CD14-positive monocyte (primary cell): ENCODE data around the gene TRPV3. TPM values are rescaled to one million over a fixed set of nuclear protein-coding genes. Genes with fewer than 3 reads are reported as not detected.

ENCODE experiments used
- DNase-seq, 3 donors: peaks; one replicate each; pipeline ENCODE4 v3.0.0-alpha.2; 2011 to 2022
- H2AFZ ChIP-seq: 2 replicates; pipeline ENCODE4 v1.6.0; 2012; ENCODE audit warnings: mild to moderate bottlenecking, low read depth, low read length, inconsistent platforms; ENCODE audit not compliant: insufficient read depth, poor library complexity, severe bottlenecking
- H3K27ac ChIP-seq, 2 donors: 1 replicate in 1 of 2; 2 replicates in 1 of 2; pipeline ENCODE4 v1.5.1; 2012 to 2013; ENCODE audit warnings: low read length in 2 of 2, control low read depth in 1 of 2, inconsistent platforms in 1 of 2, low read depth in 1 of 2, mild to moderate bottlenecking in 1 of 2
- H3K27me3 ChIP-seq, 2 donors: one replicate each; pipeline versions ENCODE4 v1.6.0 to v1.6.1; 2011 to 2013; ENCODE audit warnings: low read length in 2 of 2; ENCODE audit not compliant: control insufficient read depth in 2 of 2, insufficient read depth in 2 of 2
- H3K36me3 ChIP-seq, 2 donors: replicated peaks in 1 of 2; 1 replicate in 1 of 2; 2 replicates in 1 of 2; pipeline versions ENCODE4 v1.5.1 to v1.6.1; 2012 to 2013; ENCODE audit warnings: low read length in 2 of 2, control low read depth in 1 of 2, inconsistent platforms in 1 of 2, mild to moderate bottlenecking in 1 of 2; ENCODE audit not compliant: insufficient read depth in 2 of 2, control insufficient read depth in 1 of 2
- H3K4me1 ChIP-seq, 2 donors: 1 replicate in 1 of 2; 2 replicates in 1 of 2; pipeline versions ENCODE4 v1.5.1 to v1.6.1; 2012 to 2013; ENCODE audit warnings: low read length in 2 of 2, control low read depth in 1 of 2, inconsistent platforms in 1 of 2, mild to moderate bottlenecking in 1 of 2, moderate library complexity in 1 of 2; ENCODE audit not compliant: insufficient read depth in 2 of 2, control insufficient read depth in 1 of 2
- H3K4me2 ChIP-seq: replicated peaks from 2 replicates; pipeline ENCODE3; 2012; ENCODE audit warnings: low read length, moderate library complexity, mild to moderate bottlenecking; ENCODE audit not compliant: poor library complexity, severe bottlenecking; ENCODE audit errors: extremely low read depth
- H3K4me3 ChIP-seq, 3 experiments: fragments of 200-600 bp in 1 of 3; sonication (generic) in 1 of 3; replicated peaks in 1 of 3; 1 replicate in 2 of 3; 2 replicates in 1 of 3; pipeline ENCODE4 v1.5.1; 2011 to 2013; ENCODE audit warnings: low read length in 3 of 3, mild to moderate bottlenecking in 3 of 3, control low read depth in 2 of 3, low read depth in 2 of 3, inconsistent platforms in 1 of 3, moderate library complexity in 1 of 3
- H3K79me2 ChIP-seq: 2 replicates; pipeline ENCODE4 v1.6.0; 2012; ENCODE audit warnings: mild to moderate bottlenecking, control low read depth, inconsistent platforms, low read length, moderate library complexity; ENCODE audit not compliant: insufficient read depth
- H3K9ac ChIP-seq: 2 replicates; pipeline ENCODE4 v1.6.0; 2017; ENCODE audit warnings: low read length, mild to moderate bottlenecking; ENCODE audit not compliant: insufficient read depth, poor library complexity, severe bottlenecking
- H3K9me3 ChIP-seq, 2 donors: replicated peaks in 1 of 2; 1 replicate in 1 of 2; 2 replicates in 1 of 2; pipeline versions ENCODE4 v1.5.1 to v1.6.1; 2012 to 2013; ENCODE audit warnings: low read length in 2 of 2, control low read depth in 1 of 2; ENCODE audit not compliant: control insufficient read depth in 1 of 2, insufficient read depth in 1 of 2
- H4K20me1 ChIP-seq: 2 replicates; pipeline ENCODE4 v1.6.0; 2012; ENCODE audit warnings: mild to moderate bottlenecking, low read length, control low read depth, moderate library complexity; ENCODE audit not compliant: insufficient read depth
- H3K27ac Mint-ChIP-seq, 7 donors: one replicate each; pipeline ENCODE4 v1.8.0; 2020; ENCODE audit warnings: mild to moderate bottlenecking in 7 of 7, mixed read lengths in 7 of 7, moderate library complexity in 6 of 7, inconsistent platforms in 2 of 7
- H3K27me3 Mint-ChIP-seq, 3 donors: one replicate each; pipeline ENCODE4 v1.8.0; 2021 to 2022; ENCODE audit warnings: low read depth in 3 of 3, mild to moderate bottlenecking in 3 of 3, mixed read lengths in 3 of 3, moderate library complexity in 3 of 3, inconsistent platforms in 1 of 3
- H3K36me3 Mint-ChIP-seq, 2 donors: one replicate each; pipeline ENCODE4 v1.8.0; 2020; ENCODE audit warnings: mixed read lengths in 2 of 2, inconsistent platforms in 1 of 2, mild to moderate bottlenecking in 1 of 2
- H3K4me1 Mint-ChIP-seq: one replicate; pipeline ENCODE4 v1.8.0; 2020; ENCODE audit warnings: mild to moderate bottlenecking, mixed read lengths
- H3K4me3 Mint-ChIP-seq, 2 donors: one replicate each; pipeline ENCODE4 v1.8.0; 2020; ENCODE audit warnings: mild to moderate bottlenecking in 2 of 2, mixed read lengths in 2 of 2, moderate library complexity in 1 of 2
- H3K9me3 Mint-ChIP-seq, 7 donors: one replicate each; pipeline ENCODE4 v1.8.0; 2020 to 2022; ENCODE audit warnings: mixed read lengths in 7 of 7, mild to moderate bottlenecking in 6 of 7, moderate library complexity in 6 of 7, inconsistent platforms in 2 of 7
- CTCF ChIP-seq: fragments of 200-600 bp; IDR thresholded peaks from one replicate; pipeline ENCODE4 v1.8.0; 2022; ENCODE audit warnings: antibody characterized with exemption, mild to moderate bottlenecking
- WGBS: methylation state at CpG from one replicate; pipeline ENCODE4 v1.1.5; 2013; ENCODE audit warnings: missing lambda C conversion rate; ENCODE audit not compliant: insufficient coverage; 5-methylcytosine and 5-hydroxymethylcytosine counted together
- intact Hi-C, 2 donors: fragments of 100-400 bp; cut with micrococcal nuclease; formaldehyde crosslinking; loops; one replicate each; pipeline versions ENCODE4 v1.15.0 to v1.15.1; 2023
- polyA plus RNA-seq, 3 donors: library from polyadenylated mRNA; depleted of rRNA in 1 of 3; unstranded in 2 of 3; stranded (reverse) in 1 of 3; fragments of 300-500 nt in 2 of 3; fragments of >200 nt in 1 of 3; fragmentation: Illumina TruSeq in 2 of 3; gene quantifications; 1 replicate in 2 of 3; 2 replicates in 1 of 3; pipeline ENCODE4 v1.2.3, GENCODE V29; 2012 to 2021

Gene TRPV3
- polyA plus RNA-seq, 3 donors, result 0.01 TPM; not detected in 2

- H3K27me3 Mint-ChIP-seq, result peaks cover 16 to 29% (median 25%) of the 10 kb centered on the region in 3 donors
- no peak overlapping the region for H2AFZ ChIP-seq
- H3K36me3 Mint-ChIP-seq, result no peaks in the 10 kb centered on the region
- H3K4me3 ChIP-seq, result no peak overlapping the region
- TF ChIP-seq CTCF, result no peak
- no peak overlapping the region for H3K27ac ChIP-seq
- peaks cover 0 to 3% of the 10 kb centered on the region in 2 donors for H3K9me3 ChIP-seq
- intact Hi-C loops, result no loop called here
- peak overlapping the region in 1 of 2 donors; percentile 22 for H3K4me3 Mint-ChIP-seq
- H3K79me2 ChIP-seq, result no peaks in the 10 kb centered on the region
- peaks cover 0 to 9% (median 3%) of the 10 kb centered on the region in 7 donors for H3K9me3 Mint-ChIP-seq
- peaks cover 4% of the 10 kb centered on the region for H3K4me1 Mint-ChIP-seq
- 95% methylated on average over 10 of the region's 10 CpGs for WGBS
- no peaks in the 10 kb centered on the region for H4K20me1 ChIP-seq
- no peaks in the 10 kb centered on the region for H3K36me3 ChIP-seq
- peaks cover 0 to 8% of the 10 kb centered on the region in 2 donors for H3K27me3 ChIP-seq
- no peak overlapping the region for H3K9ac ChIP-seq
- no peaks in the 10 kb centered on the region for H3K4me1 ChIP-seq
- DNase-seq, result no peak
- H3K4me2 ChIP-seq, result no peak overlapping the region
- no peak overlapping the region for H3K27ac Mint-ChIP-seq
Observed at GRCh38 chr17:3532859-3533142, 24.8 kb downstream of the TRPV3 start.

GRCh38 chr17:3532106-3532858 is 25.3 kb downstream of the TRPV3 start:
- H3K36me3 Mint-ChIP-seq, result no peaks in the 10 kb centered on the region
- no peak overlapping the region for H3K27ac Mint-ChIP-seq
- no peak for DNase-seq
- H3K4me1 Mint-ChIP-seq, result peaks cover 4% of the 10 kb centered on the region
- peaks cover 12 to 28% (median 25%) of the 10 kb centered on the region in 3 donors for H3K27me3 Mint-ChIP-seq
- H3K36me3 ChIP-seq, result no peaks in the 10 kb centered on the region
- H3K4me3 ChIP-seq, result no peak overlapping the region
- intact Hi-C loops, result no loop called here
- no peak overlapping the region for H2AFZ ChIP-seq
- H4K20me1 ChIP-seq, result no peaks in the 10 kb centered on the region
- peaks cover 0 to 9% (median 3%) of the 10 kb centered on the region in 7 donors for H3K9me3 Mint-ChIP-seq
- H3K27me3 ChIP-seq, result peaks cover 0 to 8% of the 10 kb centered on the region in 2 donors
- H3K4me1 ChIP-seq, result no peaks in the 10 kb centered on the region
- H3K79me2 ChIP-seq, result no peaks in the 10 kb centered on the region
- H3K9me3 ChIP-seq, result peaks cover 0 to 3% of the 10 kb centered on the region in 2 donors
- no peak overlapping the region for H3K4me2 ChIP-seq
- H3K4me3 Mint-ChIP-seq, result no peak overlapping the region
- no peak overlapping the region for H3K9ac ChIP-seq
- H3K27ac ChIP-seq, result no peak overlapping the region
- TF ChIP-seq CTCF, result no peak
- WGBS, result 93% methylated on average over 35 of the region's 36 CpGs
